ENCODE results near the gene ZNF888.
"Not testable (repeated sequence)": the region's sequence is repeated elsewhere in the genome, so short reads cannot be mapped to it uniquely, and the experiment has no call there.

ZNF888 gene

GRCh38 chr19:52922841-52923777 is at the start of gene ZNF888:
Gene ZNF888 (minus strand): TSS chr19:52923428. CDS start chr19:52917873, 5,555 bp downstream.
- peak; percentile 65 to 78 (median 75) for DNase-seq (ENCODE audit: low read depth in 2 of 3, low spot score in 1 of 3)

- DNase-seq (ENCODE audit: low read depth in 2 of 3, low spot score in 1 of 3) = no peak
Observed at GRCh38 chr19:52967772-52968171, 44.5 kb upstream of the ZNF888 start.

DNA sequence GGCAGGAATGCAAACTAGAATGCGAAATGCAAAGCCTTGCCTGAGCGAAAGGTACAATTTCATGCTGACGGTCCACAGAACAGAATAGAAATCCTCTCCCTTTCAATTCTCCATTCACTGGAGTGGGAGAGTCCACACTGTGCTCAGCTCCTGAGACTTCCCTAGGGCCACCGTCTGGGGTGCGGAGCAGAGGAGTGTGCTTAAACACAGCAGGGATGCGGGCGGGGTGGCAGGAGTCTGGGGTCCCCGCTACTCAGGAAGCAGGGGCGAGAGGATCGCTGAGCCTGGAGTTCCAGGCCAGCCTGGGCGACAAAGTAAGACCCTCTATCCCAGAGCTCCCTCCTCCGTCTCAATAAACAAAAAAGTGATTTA is 40.0 kb upstream of the ZNF888 start:
- DNase-seq (ENCODE audit: low read depth in 2 of 3, low spot score in 1 of 3) = peak in 1 of 3 donors; percentile 9

DNA sequence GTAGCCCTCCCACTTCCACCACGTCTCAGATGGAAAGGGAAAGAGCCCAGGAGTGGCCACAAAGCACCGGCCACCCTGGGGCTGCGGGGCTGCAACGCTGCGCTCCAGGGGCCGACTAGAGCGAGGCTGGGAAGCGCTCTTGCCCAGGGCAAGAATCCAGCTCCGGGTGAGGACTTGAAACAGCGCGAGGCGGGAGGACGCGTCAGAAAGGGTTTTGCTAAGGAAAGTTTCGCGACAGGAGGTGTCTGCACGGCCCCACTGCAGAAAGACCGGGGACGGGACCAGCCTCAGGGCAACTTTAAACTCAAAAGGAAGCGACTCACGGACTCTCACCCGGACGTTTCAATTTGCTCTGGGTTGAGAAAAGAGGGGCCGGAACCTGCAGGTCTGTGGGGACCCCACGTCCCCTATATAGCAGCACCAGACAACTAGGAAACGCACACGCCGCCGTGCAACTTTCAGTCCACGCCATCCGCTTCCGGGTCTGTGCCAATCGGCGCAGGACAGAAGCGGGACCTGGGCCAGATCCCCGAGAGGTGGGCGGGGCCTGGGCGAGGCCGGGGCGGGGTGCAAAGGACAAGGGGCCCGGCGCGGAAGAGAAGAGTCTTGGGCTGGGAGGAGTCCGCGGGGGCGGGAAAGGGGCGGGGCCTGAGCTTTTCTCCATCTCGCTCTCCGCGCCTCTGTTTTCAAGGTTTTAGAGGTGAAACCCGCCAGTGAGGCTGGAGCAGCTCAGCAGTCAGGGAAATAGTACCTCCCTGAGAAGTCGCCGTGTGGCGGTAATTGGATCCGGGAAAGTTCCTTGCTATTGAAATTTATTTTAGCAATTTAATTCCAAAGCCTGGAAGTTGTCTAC is 39.4 kb upstream of the ZNF888 start, which contains the start of gene ZNF816:
TSS of gene ZNF816 (minus strand) at position 488 of the 853 bp plus-strand sequence. CDS start 6,792 bp downstream, outside the sequence.
- peak; percentile 97 to 99 (median 98) for DNase-seq (ENCODE audit: low read depth in 2 of 3, low spot score in 1 of 3)

DNA sequence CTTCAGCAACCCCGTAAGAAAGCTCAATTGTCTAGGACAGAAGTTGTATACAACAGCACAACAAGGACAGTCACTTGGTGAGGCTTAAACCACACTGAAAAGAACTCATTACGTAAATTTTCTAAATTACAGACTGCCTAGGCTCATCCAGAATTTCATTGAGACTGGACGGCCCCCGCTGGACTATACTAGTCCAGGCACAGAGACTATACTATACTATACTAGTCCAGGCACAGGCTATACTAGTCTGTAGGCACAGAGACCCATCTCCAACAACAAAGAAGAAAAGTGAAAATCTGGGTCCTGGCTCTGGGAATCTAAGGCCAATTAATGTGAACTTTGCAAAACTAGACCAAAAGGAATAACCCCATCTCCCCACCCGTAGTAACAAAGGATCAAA is 38.8 kb upstream of the ZNF888 start:
- DNase-seq (ENCODE audit: low read depth in 2 of 3, low spot score in 1 of 3) = no peak

- DNase-seq (ENCODE audit: low read depth in 2 of 3, low spot score in 1 of 3) = no peak
Observed at GRCh38 chr19:52959613-52960295, 36.5 kb upstream of the ZNF888 start.

DNA sequence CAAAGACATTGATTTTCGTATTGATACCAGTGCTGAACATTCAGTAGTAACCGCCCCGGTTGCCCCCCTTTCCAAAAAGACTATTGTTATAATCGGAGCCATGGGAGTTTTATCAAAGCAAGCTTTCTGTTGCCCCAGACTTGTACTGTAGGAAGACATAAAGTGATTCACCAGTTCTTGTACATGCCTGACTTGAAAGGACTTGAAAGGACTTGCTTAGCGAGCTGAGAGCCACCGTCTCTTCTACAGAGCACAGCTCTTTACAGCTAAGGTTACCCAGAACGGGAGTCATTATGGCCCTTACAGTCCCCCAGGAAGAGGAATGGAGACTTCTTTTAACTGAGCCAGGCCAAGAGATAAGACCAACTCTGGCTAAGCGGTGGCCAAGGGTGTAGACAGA is 34.4 kb upstream of the ZNF888 start:
- no peak for DNase-seq (ENCODE audit: low read depth in 2 of 3, low spot score in 1 of 3)

- DNase-seq (ENCODE audit: low read depth in 2 of 3, low spot score in 1 of 3) = no peak
Observed at GRCh38 chr19:52956917-52957316, 33.7 kb upstream of the ZNF888 start.

- no peak for DNase-seq (ENCODE audit: low read depth in 2 of 3, low spot score in 1 of 3)
Observed at GRCh38 chr19:52949422-52949821, 26.2 kb upstream of the ZNF888 start.

- no peak for DNase-seq (ENCODE audit: low read depth in 2 of 3, low spot score in 1 of 3)
Observed at GRCh38 chr19:52948025-52948770, 25.0 kb upstream of the ZNF888 start.

DNA sequence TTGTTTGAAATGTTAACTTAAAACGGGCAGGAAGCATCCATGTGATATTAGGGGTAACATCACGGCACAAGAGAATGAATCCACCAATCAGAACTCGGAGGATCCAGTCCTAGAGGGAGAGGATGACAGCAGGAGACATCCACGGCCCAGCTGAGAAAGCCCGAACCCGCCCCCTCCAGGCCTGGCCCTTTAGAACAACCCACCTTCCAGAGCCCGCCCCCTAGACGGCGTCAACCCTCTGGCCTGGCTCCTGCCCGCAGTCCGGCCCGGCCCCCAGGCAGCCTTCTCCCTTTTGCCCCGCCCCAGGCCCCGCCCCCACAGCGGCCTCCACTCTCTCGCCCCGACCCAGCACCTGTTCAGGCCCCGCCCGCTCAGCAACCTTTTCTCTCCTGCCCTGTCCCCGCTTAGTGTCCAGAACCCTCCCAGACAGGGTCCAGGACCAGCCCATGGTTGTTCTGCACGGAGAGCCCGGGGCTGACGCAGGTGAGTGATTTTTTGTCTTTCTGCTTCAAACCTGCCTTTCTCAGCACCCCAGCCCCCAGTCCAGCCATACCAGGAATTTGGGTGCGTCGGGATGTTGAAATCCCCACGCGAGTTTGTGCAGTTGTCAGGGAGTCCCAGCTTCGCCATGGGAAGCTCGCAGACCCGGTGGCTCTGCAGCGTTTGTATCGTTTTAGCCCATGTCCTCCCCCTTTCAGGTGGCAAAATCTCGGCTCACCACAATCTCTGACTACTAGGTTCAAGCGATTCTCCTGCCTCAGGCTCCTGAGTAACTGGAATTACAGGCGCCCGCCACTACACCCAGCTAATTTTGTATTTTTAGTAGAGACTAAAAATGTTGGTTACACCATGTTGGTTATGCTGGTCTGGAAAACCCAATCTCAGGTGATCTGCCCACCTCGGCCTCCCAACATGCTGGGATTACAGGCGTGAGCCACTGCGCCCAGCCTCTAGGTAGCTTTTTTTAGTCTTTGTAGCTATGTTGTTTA is 23.4 kb upstream of the ZNF888 start:
- DNase-seq (ENCODE audit: low read depth in 2 of 3, low spot score in 1 of 3) = no peak

- no peak for DNase-seq (ENCODE audit: low read depth in 2 of 3, low spot score in 1 of 3)
Observed at GRCh38 chr19:52945652-52946321, 22.6 kb upstream of the ZNF888 start.

DNA sequence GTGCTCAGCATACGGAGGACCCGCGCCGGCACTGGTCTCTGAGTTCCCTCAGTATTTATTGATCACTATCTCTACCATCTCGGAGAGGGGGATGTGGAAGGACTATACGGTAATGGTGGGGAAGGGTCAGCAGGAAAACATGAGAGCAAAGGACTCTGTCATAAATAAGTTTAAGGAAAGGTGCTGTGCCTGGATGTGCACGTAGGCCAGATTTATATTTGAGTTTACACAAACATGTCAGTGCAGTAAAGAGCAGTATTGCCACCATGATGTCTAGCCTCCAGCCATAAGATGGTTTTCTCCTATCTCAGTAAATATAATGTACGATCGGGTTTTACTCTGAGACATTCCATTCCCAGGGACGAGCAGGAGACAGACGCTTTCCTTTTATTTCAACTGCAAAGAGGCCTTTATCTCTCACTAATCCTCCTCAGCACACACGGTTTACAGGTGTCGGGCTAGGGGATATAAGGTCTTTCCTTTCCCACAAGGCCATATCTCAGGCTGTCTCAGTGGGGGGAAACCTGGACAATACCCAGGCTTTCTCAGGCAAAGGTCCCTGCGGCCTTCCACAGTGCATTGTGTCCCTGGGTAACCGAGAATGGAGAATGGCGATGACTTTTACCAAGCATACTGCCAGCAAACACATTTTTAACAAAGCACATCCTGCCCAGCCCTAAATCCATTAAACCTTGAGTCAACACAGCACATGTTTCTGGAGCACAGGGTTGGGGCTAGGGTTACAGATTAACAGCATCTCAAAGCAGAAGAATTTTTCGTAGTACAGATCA is 21.7 kb upstream of the ZNF888 start:
- not testable (repeated sequence) for DNase-seq (ENCODE audit: low read depth in 2 of 3, low spot score in 1 of 3)

DNA sequence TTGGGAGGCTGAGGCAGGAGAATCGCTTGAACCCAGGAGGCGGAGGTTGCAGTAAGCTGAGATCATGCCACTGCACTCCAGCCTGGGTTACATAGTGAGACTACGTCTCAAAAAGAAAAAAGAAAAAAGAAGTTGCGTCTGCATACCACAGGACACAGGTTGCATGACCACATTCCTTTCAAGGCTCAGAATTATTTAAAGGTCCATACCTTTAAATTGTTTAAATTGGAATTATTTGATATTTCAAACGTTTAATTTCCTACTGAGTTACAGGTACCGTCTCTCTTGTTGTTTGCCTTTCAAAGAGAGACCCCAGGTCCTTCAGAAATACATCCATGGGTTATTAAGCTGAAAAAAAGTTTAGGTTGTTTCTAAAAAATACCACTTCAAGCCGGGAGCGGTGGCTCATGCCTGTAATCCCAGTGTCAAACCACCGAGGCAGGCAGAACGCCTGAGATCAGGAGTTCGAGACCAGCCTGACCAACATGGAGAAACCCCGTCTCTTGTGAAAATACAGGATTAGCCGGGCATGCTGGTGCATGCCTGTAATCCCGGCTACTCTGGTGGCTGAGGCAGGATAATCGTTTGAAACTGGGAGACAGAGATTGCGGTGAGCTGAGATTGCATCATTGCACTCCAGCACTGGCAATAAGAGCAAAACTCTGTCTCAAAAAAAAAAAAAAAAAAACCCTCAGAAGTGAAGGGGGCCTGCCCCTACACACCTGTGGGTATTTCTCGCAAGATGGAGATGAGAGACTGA is 20.8 kb upstream of the ZNF888 start:
- DNase-seq (ENCODE audit: low read depth in 2 of 3, low spot score in 1 of 3) = no peak

DNA sequence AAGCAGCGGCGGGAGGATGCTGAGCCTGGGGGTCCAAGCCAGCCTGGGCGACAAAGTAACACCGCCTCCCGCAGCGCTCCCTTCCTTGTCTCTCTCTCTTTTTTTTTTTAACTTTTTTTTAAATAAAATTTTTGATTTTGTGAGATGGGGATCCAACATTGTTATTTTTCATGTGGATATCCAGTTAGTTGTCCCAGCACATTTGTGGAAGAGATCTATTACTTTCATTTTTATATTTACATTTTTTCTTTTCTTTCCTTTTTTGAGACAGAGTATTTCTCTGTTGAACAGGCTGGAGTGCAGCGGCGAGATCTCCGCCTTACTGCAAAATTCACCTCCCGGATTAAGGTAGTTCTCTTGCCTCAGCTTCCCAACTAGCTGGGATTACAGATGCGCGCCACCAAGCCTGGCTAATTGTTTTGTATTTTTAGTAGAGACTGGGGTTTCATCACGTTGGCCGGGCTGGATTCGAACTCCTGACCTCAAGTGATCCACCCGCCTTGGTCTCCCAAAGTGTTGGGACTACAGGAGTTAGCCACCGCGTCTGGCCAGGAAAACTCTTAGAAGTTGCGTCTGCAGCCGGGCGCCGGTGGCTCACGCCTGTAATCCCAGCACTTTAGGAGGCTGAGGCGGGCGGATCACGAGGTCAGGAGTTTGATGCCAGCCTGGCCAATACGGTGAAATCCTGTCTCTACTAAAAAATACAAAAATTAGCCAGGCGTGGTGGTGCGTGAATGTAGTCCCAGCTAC is 20.1 kb upstream of the ZNF888 start:
- no peak for DNase-seq (ENCODE audit: low read depth in 2 of 3, low spot score in 1 of 3)

DNA sequence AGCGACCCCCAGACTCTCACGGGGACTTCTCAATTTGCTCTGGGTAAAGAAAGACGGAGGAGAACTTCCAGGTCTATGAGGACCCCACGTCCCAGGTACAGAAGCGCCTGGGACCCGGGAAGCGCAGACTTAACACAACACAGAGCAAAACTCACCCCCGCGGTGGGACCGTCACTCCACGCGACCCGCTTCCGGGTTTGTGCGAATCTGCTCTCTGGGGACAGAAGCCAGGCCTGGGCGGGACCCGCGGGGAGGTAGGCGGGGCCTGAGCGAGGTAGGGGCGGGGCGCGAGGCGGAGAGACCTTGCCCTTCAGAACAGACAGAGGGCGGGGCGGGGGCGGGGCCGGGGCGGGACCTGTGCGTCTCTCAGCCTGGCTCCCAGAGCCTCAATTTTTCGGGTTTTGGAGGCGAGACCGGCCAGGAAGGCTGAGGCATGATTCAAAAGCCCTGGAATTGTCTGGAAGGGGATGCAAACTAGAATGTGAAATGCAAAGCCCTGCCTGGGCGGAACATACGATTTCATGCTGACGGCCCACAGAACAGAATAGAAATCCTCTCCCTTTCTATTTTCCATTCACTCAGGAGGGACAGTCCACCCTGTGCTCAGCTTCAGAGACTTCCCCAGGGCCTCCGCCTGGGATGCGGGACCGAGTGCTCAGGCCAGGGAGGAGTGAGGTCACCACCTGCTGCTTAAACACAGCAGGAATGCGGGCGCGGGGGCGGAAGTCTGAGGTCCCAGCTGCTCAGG is 19.3 kb upstream of the ZNF888 start:
- peak; percentile 83 to 94 (median 89) for DNase-seq (ENCODE audit: low read depth in 2 of 3, low spot score in 1 of 3)
